HepG2 (cell line): ENCODE measurements around the gene LYZ. TPM values are rescaled to one million over a fixed set of nuclear protein-coding genes. Genes with fewer than 3 reads are reported as not detected.
A peak's percentile ranks its signal among the peaks of the same experiment; 100 is the strongest.

Experiments used
- ZNF615 ChIP-seq: sonication (generic); formaldehyde crosslinking; IDR thresholded peaks from 2 replicates; pipeline ENCODE4 v1.5.0; 2020; ENCODE audit warnings: mild to moderate bottlenecking, missing genetic modification reagents, borderline replicate concordance
- polyA plus RNA-seq, 8 experiments: library from polyadenylated mRNA; depleted of rRNA in 3 of 8; stranded (reverse) in 7 of 8; unstranded in 1 of 8; fragments of >200 nt; fragmentation: Illumina TruSeq in 4 of 8; extraction: Trizol in 4 of 8; gene quantifications; 2 replicates each; pipeline versions ENCODE4 v1.2.1 to v1.2.3, GENCODE V29; 2011 to 2016; ENCODE audit warnings: low read depth in 4 of 8, missing spikeins in 1 of 8, mixed read lengths in 1 of 8; ENCODE audit not compliant: insufficient read depth in 1 of 8
- total RNA-seq, 5 experiments: library from RNA; depleted of rRNA; stranded (reverse); fragments of >200 nt; fragmentation: Illumina TruSeq; extraction: Trizol; gene quantifications; 2 replicates each; pipeline ENCODE4 v1.2.3, GENCODE V29; 2016; ENCODE audit warnings: low read depth in 1 of 5
- TF ChIP-seq, protein P1 (sequence below): sonication (generic); formaldehyde crosslinking; IDR thresholded peaks from 2 replicates; pipeline ENCODE4 v1.4.0; 2020; ENCODE audit warnings: mild to moderate bottlenecking, missing genetic modification reagents
- TF ChIP-seq, protein P2 (sequence below): sonication (generic); formaldehyde crosslinking; IDR thresholded peaks from 2 replicates; pipeline ENCODE4 v1.9.0; 2021; ENCODE audit warnings: mild to moderate bottlenecking, missing genetic modification reagents
- TF ChIP-seq, protein P3 (sequence below), 2 experiments: sonication (generic) in 1 of 2; formaldehyde crosslinking in 1 of 2; IDR thresholded peaks; 2 replicates each; pipeline versions ENCODE4 v1.4.0 to v1.6.1; 2018 to 2020; ENCODE audit warnings: missing genetic modification reagents in 2 of 2, borderline replicate concordance in 1 of 2, low read depth in 1 of 2, mild to moderate bottlenecking in 1 of 2, missing biosample characterization in 1 of 2
- TF ChIP-seq, protein P4 (sequence below): sonication (generic); formaldehyde crosslinking; IDR thresholded peaks from 2 replicates; pipeline ENCODE4 v1.9.0; 2021; ENCODE audit warnings: missing genetic modification reagents, mild to moderate bottlenecking, borderline replicate concordance

Gene LYZ
- total and polyA plus RNA-seq, 2 of the 13 experiments (the other 11 are each of a cell fraction or from before 2014, with no cell fraction given): 1,788 to 2,054 TPM

GRCh38 chr12:69359531-69360347, 11.6 kb downstream of the LYZ start, which contains the start of gene YEATS4 (continued):
- TF ChIP-seq, protein P1, sequence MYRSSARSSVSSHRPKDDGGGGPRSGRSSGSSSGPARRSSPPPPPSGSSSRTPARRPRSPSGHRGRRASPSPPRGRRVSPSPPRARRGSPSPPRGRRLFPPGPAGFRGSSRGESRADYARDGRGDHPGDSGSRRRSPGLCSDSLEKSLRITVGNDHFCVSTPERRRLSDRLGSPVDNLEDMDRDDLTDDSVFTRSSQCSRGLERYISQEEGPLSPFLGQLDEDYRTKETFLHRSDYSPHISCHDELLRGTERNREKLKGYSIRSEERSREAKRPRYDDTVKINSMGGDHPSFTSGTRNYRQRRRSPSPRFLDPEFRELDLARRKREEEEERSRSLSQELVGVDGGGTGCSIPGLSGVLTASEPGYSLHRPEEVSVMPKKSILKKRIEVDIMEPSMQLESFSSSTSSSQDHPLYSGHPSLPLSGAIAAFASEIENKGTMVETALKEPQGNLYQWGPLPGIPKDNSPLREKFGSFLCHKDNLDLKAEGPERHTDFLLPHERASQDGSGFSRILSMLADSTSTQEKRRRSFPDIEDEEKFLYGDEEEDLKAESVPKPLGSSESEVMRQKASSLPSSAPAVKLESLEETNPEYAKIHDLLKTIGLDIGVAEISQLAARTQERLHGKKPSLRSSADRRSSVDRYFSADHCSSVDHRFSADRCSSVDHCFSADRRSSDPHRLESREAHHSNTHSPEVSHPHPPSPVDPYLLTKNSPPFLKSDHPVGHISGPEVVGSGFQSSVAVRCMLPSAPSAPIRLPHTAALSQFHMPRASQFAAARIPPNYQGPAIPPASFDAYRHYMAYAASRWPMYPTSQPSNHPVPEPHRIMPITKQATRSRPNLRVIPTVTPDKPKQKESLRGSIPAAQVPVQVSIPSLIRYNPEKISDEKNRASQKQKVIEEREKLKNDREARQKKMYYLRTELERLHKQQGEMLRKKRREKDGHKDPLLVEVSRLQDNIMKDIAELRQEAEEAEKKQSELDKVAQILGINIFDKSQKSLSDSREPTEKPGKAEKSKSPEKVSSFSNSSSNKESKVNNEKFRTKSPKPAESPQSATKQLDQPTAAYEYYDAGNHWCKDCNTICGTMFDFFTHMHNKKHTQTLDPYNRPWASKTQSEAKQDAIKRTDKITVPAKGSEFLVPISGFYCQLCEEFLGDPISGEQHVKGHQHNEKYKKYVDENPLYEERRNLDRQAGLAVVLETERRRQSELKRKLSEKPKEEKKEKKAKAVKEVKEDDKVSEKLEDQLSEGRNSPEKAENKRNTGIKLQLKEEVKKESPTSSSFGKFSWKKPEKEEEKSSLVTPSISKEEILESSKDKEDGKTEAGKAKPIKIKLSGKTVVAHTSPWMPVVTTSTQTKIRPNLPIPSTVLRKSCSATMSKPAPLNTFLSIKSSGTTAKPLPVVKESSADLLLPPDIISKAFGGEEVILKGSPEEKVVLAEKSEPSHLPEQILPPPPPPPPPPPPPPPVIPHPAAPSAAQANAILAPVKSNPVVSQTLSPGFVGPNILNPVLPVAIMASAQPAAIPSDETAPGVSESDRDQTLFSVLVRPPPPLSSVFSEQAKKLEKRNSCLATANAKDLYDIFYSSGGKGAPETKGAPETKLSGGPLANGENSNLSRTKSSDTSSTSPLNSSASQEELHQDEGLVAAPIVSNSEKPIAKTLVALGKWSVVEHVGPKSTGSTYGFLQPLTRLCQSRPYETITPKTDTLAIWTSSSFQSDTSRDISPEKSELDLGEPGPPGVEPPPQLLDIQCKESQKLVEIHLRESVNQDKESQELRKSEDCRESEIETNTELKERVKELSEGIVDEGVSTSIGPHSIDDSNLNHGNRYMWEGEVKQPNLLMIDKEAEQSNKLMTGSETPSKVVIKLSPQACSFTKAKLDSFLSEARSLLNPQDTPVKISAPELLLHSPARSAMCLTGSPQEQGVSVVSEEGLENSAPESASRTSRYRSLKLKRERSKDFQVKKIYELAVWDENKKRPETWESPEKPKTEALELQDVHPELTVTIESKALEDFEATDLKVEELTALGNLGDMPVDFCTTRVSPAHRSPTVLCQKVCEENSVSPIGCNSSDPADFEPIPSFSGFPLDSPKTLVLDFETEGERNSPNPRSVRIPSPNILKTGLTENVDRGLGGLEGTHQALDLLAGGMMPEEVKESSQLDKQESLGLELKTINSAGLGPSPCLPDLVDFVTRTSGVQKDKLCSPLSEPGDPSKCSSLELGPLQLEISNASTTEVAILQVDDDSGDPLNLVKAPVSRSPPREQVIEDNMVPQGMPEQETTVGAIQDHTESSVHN (CRISPR knock-in tag): peak; percentile 90; the same call in 1 of the 2 replicates
- TF ChIP-seq, protein P2, sequence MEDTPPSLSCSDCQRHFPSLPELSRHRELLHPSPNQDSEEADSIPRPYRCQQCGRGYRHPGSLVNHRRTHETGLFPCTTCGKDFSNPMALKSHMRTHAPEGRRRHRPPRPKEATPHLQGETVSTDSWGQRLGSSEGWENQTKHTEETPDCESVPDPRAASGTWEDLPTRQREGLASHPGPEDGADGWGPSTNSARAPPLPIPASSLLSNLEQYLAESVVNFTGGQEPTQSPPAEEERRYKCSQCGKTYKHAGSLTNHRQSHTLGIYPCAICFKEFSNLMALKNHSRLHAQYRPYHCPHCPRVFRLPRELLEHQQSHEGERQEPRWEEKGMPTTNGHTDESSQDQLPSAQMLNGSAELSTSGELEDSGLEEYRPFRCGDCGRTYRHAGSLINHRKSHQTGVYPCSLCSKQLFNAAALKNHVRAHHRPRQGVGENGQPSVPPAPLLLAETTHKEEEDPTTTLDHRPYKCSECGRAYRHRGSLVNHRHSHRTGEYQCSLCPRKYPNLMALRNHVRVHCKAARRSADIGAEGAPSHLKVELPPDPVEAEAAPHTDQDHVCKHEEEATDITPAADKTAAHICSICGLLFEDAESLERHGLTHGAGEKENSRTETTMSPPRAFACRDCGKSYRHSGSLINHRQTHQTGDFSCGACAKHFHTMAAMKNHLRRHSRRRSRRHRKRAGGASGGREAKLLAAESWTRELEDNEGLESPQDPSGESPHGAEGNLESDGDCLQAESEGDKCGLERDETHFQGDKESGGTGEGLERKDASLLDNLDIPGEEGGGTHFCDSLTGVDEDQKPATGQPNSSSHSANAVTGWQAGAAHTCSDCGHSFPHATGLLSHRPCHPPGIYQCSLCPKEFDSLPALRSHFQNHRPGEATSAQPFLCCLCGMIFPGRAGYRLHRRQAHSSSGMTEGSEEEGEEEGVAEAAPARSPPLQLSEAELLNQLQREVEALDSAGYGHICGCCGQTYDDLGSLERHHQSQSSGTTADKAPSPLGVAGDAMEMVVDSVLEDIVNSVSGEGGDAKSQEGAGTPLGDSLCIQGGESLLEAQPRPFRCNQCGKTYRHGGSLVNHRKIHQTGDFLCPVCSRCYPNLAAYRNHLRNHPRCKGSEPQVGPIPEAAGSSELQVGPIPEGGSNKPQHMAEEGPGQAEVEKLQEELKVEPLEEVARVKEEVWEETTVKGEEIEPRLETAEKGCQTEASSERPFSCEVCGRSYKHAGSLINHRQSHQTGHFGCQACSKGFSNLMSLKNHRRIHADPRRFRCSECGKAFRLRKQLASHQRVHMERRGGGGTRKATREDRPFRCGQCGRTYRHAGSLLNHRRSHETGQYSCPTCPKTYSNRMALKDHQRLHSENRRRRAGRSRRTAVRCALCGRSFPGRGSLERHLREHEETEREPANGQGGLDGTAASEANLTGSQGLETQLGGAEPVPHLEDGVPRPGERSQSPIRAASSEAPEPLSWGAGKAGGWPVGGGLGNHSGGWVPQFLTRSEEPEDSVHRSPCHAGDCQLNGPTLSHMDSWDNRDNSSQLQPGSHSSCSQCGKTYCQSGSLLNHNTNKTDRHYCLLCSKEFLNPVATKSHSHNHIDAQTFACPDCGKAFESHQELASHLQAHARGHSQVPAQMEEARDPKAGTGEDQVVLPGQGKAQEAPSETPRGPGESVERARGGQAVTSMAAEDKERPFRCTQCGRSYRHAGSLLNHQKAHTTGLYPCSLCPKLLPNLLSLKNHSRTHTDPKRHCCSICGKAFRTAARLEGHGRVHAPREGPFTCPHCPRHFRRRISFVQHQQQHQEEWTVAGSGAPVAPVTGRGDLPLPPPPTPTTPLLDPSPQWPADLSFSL: no peak
- TF ChIP-seq, protein P3, sequence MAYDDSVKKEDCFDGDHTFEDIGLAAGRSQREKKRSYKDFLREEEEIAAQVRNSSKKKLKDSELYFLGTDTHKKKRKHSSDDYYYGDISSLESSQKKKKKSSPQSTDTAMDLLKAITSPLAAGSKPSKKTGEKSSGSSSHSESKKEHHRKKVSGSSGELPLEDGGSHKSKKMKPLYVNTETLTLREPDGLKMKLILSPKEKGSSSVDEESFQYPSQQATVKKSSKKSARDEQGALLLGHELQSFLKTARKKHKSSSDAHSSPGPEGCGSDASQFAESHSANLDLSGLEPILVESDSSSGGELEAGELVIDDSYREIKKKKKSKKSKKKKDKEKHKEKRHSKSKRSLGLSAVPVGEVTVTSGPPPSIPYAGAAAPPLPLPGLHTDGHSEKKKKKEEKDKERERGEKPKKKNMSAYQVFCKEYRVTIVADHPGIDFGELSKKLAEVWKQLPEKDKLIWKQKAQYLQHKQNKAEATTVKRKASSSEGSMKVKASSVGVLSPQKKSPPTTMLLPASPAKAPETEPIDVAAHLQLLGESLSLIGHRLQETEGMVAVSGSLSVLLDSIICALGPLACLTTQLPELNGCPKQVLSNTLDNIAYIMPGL (CRISPR knock-in tag; IDR thresholded peaks at IDR 0.05; ENCODE audit: borderline replicate concordance in 1 of 2, low read depth in 1 of 2): peak in 1 of 2 experiments; percentile 80; a peak in 3 of 4 replicates
- no peak for TF ChIP-seq ZNF615 (CRISPR knock-in tag)
- TF ChIP-seq, protein P4, sequence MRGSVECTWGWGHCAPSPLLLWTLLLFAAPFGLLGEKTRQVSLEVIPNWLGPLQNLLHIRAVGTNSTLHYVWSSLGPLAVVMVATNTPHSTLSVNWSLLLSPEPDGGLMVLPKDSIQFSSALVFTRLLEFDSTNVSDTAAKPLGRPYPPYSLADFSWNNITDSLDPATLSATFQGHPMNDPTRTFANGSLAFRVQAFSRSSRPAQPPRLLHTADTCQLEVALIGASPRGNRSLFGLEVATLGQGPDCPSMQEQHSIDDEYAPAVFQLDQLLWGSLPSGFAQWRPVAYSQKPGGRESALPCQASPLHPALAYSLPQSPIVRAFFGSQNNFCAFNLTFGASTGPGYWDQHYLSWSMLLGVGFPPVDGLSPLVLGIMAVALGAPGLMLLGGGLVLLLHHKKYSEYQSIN (CRISPR knock-in tag): no peak
